SU-DHL-6 (cell line): ENCODE results near the gene RARG.

Source experiments
- EZH2phosphoT487 ChIP-seq: fragments of 200-600 bp; sonication (generic), shearing (Covaris generic); conservative IDR thresholded peaks from 2 replicates; pipeline ENCODE4 v1.6.1; 2018; ENCODE audit warnings: mild to moderate bottlenecking, antibody characterized with exemption, low read length, moderate library complexity, mixed read lengths
- TF ChIP-seq, protein P1 (sequence below): fragments of 200-600 bp; sonication (generic); IDR thresholded peaks from one replicate; pipeline ENCODE4 v1.5.1; 2017; ENCODE audit warnings: antibody characterized with exemption, mild to moderate bottlenecking, low read length, moderate library complexity; ENCODE audit not compliant: insufficient read depth, poor library complexity, severe bottlenecking

DNA sequence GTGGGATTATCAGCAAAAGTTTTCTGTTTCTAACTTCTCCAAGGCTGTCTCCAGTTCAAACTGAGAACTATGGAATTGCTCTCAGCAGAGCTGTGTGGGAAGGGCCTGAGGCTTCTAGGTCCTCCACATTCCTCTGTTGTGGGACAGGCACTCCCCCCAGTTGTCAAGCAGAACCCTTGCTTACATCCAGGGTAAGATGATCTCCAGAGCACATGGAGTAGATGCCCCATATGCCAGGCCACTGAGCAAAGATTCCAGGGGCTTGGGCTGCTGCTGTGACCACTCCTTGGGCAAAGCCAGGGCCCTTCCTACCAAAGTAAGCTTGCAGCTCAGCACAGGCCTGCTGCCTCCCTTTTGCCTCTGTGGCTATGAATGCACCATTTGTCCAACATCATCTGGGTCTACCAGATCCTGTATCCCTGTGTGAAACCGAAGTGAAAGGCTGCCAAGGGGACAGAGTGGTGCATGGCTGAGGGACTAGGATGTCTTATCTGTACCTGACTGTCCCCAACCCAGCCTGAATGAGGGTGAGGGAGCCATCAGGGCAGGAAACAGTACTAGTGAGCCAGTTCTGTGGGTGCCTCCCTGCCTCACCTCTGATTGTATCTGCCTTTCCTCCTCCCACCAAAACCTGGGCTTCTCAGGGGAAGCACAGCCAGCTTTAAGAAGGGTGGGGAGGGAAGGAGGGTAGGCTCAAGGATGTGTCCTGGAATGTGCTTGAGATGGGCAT lies 23.0 kb upstream of the RARG start:
- TF ChIP-seq, protein P1, sequence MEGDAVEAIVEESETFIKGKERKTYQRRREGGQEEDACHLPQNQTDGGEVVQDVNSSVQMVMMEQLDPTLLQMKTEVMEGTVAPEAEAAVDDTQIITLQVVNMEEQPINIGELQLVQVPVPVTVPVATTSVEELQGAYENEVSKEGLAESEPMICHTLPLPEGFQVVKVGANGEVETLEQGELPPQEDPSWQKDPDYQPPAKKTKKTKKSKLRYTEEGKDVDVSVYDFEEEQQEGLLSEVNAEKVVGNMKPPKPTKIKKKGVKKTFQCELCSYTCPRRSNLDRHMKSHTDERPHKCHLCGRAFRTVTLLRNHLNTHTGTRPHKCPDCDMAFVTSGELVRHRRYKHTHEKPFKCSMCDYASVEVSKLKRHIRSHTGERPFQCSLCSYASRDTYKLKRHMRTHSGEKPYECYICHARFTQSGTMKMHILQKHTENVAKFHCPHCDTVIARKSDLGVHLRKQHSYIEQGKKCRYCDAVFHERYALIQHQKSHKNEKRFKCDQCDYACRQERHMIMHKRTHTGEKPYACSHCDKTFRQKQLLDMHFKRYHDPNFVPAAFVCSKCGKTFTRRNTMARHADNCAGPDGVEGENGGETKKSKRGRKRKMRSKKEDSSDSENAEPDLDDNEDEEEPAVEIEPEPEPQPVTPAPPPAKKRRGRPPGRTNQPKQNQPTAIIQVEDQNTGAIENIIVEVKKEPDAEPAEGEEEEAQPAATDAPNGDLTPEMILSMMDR: no peak
- TF ChIP-seq EZH2phosphoT487: no peak
